ENCODE results near the gene FTH1. TPM values are rescaled to one million over a fixed set of nuclear protein-coding genes. Genes with fewer than 3 reads are reported as not detected.

FTH1 gene
- total and polyA plus RNA-seq, 2 of the 4 experiments (the other 2 are of a cell fraction) = 344 to 2,516 TPM

- no peak for TF ChIP-seq CTCF (conservative IDR thresholded peaks at IDR 0.05; ENCODE audit: low read depth, low read length)
- peak; percentile 56; the same call in 1 of the 2 replicates for TF ChIP-seq FOS (IDR thresholded peaks at IDR 0.05; ENCODE audit: low read depth, low read length)
- TF ChIP-seq MAZ (IDR thresholded peaks at IDR 0.05; ENCODE audit: borderline replicate concordance, low read depth, low read length) = peak; percentile 95; the same call in 1 of the 2 replicates
- peak; percentile 99 for TF ChIP-seq NFE2L2 (IDR thresholded peaks at IDR 0.05; ENCODE audit: low read depth, low read length)
- peak; percentile 92 for TF ChIP-seq MAFK (IDR thresholded peaks at IDR 0.05; ENCODE audit: low read depth, low read length)
Measured at GRCh38 chr11:61971248-61972111, 4.0 kb upstream of the FTH1 start (continued).

Data from IMR-90 (cell line).